Measurements from ENCODE around the gene RTN4RL1.

RTN4RL1 gene

DNA sequence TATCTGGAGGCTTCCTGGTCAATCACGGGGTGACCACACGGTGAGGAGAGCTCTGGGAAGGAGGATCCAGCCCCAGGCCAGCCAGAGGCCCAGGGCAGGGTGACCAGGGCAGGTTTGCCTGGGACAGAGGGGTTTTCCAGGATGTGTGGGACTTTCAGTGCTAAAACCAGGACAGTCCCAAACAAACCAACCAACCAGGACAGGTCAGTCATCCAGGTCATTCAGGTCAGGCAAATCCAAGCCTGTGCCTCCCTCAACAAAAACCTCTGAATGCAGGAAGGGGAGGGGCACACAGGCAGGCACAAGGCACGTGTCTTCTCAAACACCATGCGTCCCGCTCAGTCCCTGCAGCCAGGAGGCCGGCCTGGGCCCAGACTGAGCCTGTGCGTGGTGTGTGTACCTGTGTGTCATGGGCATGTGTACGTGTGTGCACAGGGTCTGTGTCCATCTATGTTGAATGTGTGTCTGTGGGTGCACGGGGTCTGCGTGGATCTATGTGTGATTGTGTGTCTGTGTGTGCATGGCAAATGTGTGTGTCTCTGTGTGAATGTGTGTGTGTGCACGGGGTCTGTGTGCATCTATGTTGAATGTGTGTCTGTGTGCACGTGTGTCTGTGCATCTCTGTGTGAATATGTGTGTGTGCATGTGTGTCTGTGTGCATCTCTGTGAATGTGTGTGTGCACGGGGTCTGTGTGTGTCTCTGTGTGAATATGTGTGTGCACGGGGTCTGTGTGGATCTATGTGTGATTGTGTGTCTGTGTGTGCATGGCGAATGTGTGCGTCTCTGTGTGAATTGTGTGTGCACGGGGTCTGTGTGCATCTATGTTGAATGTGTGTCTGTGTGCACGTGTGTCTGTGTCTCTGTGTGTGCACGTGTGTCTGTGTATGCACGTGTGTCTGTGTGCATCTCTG lies 78.9 kb downstream of the RTN4RL1 start (continued):
- TF ChIP-seq, protein P1, sequence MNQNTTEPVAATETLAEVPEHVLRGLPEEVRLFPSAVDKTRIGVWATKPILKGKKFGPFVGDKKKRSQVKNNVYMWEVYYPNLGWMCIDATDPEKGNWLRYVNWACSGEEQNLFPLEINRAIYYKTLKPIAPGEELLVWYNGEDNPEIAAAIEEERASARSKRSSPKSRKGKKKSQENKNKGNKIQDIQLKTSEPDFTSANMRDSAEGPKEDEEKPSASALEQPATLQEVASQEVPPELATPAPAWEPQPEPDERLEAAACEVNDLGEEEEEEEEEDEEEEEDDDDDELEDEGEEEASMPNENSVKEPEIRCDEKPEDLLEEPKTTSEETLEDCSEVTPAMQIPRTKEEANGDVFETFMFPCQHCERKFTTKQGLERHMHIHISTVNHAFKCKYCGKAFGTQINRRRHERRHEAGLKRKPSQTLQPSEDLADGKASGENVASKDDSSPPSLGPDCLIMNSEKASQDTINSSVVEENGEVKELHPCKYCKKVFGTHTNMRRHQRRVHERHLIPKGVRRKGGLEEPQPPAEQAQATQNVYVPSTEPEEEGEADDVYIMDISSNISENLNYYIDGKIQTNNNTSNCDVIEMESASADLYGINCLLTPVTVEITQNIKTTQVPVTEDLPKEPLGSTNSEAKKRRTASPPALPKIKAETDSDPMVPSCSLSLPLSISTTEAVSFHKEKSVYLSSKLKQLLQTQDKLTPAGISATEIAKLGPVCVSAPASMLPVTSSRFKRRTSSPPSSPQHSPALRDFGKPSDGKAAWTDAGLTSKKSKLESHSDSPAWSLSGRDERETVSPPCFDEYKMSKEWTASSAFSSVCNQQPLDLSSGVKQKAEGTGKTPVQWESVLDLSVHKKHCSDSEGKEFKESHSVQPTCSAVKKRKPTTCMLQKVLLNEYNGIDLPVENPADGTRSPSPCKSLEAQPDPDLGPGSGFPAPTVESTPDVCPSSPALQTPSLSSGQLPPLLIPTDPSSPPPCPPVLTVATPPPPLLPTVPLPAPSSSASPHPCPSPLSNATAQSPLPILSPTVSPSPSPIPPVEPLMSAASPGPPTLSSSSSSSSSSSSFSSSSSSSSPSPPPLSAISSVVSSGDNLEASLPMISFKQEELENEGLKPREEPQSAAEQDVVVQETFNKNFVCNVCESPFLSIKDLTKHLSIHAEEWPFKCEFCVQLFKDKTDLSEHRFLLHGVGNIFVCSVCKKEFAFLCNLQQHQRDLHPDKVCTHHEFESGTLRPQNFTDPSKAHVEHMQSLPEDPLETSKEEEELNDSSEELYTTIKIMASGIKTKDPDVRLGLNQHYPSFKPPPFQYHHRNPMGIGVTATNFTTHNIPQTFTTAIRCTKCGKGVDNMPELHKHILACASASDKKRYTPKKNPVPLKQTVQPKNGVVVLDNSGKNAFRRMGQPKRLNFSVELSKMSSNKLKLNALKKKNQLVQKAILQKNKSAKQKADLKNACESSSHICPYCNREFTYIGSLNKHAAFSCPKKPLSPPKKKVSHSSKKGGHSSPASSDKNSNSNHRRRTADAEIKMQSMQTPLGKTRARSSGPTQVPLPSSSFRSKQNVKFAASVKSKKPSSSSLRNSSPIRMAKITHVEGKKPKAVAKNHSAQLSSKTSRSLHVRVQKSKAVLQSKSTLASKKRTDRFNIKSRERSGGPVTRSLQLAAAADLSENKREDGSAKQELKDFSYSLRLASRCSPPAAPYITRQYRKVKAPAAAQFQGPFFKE (tag by site-specific recombination; IDR thresholded peaks at IDR 0.05; ENCODE audit: borderline replicate concordance): no peak
- TF ChIP-seq, protein P2, sequence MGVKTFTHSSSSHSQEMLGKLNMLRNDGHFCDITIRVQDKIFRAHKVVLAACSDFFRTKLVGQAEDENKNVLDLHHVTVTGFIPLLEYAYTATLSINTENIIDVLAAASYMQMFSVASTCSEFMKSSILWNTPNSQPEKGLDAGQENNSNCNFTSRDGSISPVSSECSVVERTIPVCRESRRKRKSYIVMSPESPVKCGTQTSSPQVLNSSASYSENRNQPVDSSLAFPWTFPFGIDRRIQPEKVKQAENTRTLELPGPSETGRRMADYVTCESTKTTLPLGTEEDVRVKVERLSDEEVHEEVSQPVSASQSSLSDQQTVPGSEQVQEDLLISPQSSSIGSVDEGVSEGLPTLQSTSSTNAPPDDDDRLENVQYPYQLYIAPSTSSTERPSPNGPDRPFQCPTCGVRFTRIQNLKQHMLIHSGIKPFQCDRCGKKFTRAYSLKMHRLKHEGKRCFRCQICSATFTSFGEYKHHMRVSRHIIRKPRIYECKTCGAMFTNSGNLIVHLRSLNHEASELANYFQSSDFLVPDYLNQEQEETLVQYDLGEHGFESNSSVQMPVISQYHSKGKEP (tag by site-specific recombination; IDR thresholded peaks at IDR 0.05): no peak
- no peak for TF ChIP-seq REPIN1 (tag by site-specific recombination; IDR thresholded peaks at IDR 0.05; ENCODE audit: low read depth)
- TF ChIP-seq, protein P3, sequence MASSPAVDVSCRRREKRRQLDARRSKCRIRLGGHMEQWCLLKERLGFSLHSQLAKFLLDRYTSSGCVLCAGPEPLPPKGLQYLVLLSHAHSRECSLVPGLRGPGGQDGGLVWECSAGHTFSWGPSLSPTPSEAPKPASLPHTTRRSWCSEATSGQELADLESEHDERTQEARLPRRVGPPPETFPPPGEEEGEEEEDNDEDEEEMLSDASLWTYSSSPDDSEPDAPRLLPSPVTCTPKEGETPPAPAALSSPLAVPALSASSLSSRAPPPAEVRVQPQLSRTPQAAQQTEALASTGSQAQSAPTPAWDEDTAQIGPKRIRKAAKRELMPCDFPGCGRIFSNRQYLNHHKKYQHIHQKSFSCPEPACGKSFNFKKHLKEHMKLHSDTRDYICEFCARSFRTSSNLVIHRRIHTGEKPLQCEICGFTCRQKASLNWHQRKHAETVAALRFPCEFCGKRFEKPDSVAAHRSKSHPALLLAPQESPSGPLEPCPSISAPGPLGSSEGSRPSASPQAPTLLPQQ (tag by site-specific recombination; IDR thresholded peaks at IDR 0.05): no peak
- TF ChIP-seq ZNF473 (tag by site-specific recombination; IDR thresholded peaks at IDR 0.05): peak; percentile 21; the same call in 1 of the 2 replicates
- TF ChIP-seq, protein P4, sequence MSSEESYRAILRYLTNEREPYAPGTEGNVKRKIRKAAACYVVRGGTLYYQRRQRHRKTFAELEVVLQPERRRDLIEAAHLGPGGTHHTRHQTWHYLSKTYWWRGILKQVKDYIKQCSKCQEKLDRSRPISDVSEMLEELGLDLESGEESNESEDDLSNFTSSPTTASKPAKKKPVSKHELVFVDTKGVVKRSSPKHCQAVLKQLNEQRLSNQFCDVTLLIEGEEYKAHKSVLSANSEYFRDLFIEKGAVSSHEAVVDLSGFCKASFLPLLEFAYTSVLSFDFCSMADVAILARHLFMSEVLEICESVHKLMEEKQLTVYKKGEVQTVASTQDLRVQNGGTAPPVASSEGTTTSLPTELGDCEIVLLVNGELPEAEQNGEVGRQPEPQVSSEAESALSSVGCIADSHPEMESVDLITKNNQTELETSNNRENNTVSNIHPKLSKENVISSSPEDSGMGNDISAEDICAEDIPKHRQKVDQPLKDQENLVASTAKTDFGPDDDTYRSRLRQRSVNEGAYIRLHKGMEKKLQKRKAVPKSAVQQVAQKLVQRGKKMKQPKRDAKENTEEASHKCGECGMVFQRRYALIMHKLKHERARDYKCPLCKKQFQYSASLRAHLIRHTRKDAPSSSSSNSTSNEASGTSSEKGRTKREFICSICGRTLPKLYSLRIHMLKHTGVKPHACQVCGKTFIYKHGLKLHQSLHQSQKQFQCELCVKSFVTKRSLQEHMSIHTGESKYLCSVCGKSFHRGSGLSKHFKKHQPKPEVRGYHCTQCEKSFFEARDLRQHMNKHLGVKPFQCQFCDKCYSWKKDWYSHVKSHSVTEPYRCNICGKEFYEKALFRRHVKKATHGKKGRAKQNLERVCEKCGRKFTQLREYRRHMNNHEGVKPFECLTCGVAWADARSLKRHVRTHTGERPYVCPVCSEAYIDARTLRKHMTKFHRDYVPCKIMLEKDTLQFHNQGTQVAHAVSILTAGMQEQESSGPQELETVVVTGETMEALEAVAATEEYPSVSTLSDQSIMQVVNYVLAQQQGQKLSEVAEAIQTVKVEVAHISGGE (tag by site-specific recombination; conservative IDR thresholded peaks at IDR 0.05; ENCODE audit: low read depth): no peak
- no peak for TF ChIP-seq ZNF184 (tag by site-specific recombination; IDR thresholded peaks at IDR 0.05)

DNA sequence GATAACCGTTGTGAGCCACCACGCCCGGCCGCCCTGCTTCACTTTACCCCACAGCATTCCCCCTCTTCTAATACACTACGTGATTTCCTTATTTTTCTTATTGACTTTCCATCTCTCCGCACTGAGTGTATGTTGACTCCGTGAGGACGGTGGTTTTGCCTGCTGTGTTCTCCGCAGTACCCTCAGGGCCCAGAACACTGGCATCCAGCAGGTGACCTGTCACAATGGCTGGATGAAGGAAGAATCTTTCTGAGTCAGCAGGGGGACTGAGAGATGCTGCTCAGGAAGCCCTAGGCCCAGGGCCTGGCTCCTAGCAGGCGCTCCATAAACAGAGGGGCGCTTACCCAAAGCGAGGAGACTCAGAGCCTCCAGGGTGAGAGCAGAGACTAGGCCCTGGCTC lies 79.5 kb downstream of the RTN4RL1 start:
- no peak overlapping the region for H3K27ac ChIP-seq (ENCODE audit: extremely low read depth, low read depth, low read length)
- POLR2A ChIA-PET: no interaction called here
- H3K36me3 ChIP-seq (ENCODE audit: control insufficient read depth in 2 of 2, insufficient read depth in 1 of 2, low read length in 2 of 2): no peaks in the 10 kb centered on the region
- H3K4me3 ChIP-seq (ENCODE audit: low read depth, low read length): no peak overlapping the region
- TF ChIP-seq ZNF433 (tag by site-specific recombination; IDR thresholded peaks at IDR 0.05; ENCODE audit: low read depth) (no peak), ZIC2 (tag by site-specific recombination; IDR thresholded peaks at IDR 0.05) (peak; percentile 93)
- CTCF ChIA-PET: no interaction called here
- H3K9me3 ChIP-seq (ENCODE audit: control insufficient read depth, insufficient read depth, low read depth, low read length): no peaks in the 10 kb centered on the region
- H3K4me1 ChIP-seq (ENCODE audit: control insufficient read depth, insufficient read depth, low read length): no peaks in the 10 kb centered on the region

Measured in HEK293 (cell line).